ENCODE measurements around the gene CDH4.

Gene CDH4

DNA sequence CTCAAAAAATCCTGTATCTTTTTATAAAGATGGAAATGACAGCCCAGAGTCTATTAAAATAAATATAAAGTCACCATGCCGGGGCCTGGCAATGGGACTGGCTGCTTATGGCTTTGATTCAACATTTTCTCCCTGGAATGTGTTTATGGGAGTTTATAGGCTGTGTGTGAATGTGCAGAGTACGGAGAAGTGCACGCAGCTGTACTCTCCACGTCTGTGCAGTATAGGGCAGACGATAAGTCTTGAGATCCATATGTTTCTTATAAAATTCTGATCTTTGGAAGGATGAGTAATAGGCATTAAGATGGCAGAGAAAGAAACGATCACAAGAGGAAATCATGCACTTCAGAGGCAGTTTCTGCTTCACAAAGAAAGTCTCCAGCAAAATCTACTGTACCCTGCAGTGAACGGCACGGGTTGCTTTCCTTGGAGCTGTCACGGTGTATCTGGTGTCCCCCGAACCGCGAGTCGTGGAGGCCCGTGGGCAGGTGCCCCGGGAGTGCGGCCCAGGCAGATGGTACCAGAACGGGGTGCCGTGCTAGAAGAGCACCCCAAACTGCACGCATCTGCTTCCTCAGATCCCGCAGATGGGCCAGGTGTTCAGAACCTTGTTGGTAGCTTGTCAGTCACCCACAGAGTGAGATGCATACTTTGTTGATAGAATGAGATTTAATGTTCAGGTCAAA lies 431.1 kb downstream of the CDH4 start:
- DNase-seq, result no peak

DNA sequence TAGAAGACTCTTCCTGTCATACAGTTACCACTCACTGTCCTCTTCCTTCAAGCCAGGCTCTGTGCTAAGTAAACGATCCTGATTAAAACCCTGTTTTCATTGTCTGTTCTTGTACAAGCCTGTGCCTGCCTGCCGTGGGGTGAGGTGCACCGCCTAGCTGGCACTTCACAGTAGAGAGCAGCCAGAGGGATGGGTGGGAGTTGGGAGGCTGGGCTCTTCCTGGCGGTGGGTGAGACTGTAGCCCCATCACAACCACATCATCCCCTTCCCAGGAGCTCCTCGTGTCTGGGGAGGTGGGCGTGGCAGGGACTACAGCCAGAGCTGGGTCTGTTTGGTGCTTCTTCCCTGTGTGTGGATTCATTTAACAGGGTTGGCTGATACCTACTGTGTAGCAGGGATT lies 431.7 kb downstream of the CDH4 start:
- DNase-seq, result peak in 4 of 56 donors; percentile 3 to 18 (median 15)

DNA sequence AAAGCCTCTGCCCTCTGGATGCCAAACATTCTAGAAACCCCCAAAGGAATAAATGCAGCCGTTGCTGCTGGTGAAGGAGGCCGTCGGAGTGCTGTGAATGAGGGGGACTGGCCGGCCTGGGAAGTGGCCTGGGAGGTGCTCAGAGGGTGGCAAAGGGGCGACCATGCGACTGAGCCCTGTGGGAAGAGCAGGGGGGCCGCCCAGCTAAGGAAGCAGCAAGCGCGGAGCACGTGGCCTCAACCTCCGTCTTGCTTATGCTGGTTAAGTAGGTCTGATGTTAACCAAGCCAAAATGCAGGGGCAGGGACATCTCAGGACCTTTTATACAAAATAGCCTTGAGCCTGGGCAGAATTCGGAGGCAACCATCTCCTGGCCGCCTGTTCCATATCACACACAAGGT lies 432.1 kb downstream of the CDH4 start:
- DNase-seq, result no peak

DNA sequence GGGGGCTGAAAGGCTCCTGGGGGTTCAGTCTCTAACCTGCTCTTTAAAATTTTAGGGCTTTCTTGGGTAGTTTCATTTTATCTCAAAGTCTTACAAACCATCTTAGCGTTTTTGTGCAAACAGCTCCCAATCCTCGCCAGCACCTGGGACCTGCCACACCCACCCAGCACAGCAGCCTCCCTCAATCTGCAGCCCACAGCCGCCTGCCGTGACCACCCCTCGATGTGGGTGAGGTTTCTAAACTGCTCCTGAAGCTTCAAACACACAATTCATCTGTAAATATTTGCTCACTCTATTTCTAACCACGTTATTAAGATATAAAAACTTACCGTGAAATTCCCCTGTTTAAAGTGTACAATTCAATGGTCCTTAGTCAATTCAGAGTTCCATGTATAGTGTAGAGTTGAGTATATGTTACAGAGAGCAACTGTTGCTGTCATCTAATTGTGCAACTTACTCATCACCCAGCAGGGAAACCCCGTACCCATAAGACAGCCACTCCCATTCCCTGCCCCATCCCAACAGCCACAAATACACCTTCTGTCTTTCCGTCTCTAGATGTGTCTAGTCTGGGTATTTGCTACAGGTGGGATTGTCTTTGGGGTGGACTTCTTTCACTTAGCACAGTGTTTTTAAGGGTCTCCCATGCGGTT lies 432.6 kb downstream of the CDH4 start:
- no peak for DNase-seq

DNA sequence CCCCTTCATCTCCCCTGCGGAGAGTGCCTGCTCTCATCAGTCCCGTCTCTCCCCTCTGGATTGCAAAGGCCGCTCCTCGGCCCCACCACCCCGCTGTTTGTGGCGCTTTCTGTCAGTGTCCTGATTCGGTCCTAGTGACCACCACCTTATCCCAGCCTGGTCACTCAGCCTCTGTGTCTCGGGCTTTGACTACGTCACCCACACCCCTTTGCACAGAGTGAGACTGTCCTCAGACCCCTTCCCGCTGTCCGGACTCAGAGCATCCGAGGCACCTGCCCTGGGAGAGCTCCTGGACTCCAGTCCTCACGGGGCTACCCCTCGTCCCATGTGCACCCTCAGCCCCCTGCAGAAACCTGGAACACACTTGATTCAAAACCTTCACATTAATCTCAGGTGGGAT lies 433.4 kb downstream of the CDH4 start:
- no peak for DNase-seq

DNA sequence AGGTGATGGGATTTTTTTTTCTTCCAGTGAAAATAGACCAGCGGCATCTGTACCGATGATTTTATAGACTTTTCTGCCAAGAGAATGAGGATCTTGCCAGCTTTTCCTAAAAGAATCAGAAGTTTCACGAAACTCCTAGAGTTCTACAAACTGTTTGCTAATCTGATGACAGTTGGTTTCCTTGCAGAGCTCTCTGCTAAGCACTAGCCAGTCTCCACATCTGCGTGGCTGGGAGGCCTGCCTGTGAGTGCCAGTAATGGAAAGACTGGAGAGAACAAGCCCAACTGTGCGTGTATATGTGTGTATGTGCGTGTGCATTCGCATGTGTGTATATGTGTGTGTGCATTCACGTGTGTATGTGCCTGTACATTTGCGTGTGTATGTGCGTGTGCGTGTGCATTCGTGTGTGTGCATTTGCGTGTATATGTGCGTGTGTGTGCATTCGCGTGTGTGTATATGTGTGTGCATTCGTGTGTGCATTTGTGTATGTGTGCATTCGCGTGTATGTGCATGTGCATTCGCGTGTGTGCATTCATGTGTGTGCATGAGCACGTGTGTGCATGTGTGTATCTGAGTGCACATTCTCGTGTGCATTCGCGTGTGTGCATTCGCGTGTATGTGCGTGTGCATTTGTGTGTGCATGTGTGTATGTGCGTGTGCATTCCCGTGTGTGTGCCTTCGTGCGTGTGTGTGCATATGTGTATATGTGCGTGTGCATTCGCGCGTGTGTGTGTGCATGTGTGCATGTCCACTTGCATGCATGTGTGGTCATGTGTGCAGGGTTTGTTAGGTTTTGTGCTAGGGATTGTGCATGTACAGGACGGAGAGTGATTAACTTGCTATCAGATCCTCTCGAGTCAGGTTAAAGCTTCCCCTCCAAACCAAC lies 434.2 kb downstream of the CDH4 start:
- DNase-seq, result no peak

DNA sequence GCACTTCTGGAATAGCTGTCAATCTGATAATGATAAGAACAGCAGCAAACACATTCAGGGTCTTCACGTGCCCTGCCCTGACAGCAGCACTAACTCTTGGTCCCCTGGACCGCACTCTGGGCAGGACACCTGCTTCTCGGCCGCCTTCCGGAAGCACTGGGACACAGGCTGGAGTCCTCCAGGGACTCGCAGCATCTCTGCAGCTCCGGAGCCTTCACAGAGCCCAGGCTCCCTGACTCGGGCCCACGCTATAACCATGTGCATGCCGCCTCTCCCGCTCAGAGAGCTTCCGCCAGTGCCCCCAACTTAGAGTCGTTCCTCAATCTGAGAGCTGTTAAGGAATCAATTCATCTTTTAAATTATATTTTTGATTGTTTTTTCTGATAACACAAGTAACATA lies 436.4 kb downstream of the CDH4 start:
- DNase-seq, result no peak

DNA sequence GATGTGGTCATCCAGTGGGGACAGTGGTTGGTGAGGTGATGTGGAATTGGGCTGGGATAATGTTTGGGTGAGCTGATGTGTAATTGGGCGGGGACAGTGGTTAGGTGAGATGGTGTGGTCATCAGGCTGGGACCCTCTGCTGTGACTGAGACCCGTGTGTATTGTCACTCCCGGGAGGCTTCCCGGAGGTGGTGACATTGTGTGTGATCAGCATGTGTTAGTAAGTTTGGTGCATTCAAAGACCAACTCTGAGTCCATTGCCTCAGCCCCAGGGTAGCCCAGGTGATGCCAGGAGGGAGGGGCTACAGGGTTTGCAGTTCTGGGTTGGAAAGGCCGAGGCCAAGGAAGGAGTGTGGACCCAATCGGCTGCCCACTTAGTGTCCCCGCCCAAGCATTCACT lies 438.1 kb downstream of the CDH4 start:
- no peak for DNase-seq

DNA sequence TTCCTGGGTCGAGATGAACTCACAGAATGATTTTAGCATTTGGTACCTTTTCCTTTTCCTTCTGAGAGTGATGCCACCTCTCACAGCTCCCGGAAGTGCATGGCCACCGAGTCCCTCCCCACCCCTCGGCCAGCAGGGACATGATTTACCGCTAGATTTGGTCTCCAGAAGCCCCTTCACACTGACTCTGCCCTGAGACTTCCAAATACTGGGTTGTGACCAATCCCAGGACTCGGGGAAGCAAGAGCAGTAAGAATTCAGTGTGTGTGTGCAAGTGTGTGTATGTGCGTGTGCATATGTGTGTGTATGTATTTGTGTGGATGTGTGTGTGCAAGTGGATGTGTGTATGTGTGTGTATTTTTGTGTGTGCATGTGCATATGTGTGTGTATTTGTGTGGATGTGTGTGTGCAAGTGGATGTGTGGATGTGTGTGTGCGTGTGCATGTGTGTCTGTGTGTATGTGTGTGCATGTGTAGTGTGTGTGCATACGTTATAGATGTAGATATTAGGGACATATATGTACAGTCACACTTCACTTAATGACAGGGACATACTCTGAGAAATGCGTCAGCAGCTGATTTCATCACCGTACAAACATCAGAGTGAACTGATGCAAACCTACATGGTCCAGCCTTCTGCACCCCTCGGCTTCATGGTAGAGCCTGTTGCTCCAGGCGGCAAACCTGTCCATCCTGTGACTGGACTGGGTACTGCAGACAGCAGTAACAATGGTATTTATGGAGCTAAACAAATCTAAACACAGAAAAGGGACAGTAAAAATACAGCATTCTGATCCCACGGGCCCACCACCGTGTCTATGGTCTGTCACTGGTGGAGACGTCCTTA lies 439.2 kb downstream of the CDH4 start:
- DNase-seq, result no peak

DNA sequence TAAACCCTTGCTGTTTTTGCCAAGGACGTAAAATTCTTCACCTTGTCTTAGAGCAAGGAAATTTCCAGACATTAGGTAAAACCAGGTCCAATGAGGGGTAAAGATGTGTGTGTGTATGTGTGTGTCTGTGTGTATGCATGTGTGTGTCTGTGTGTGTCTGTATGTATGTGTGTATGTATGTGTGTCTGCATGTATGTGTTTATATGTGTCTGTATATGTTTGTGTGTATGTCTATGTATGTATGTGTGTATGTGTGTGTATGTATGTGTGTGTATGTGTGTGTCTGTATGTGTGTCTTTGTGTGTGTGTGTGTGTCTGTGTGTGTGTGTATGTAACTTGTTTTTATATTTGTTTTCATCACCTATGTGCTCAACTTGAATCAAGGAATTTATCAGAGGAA lies 439.9 kb downstream of the CDH4 start:
- DNase-seq, result no peak

DNA sequence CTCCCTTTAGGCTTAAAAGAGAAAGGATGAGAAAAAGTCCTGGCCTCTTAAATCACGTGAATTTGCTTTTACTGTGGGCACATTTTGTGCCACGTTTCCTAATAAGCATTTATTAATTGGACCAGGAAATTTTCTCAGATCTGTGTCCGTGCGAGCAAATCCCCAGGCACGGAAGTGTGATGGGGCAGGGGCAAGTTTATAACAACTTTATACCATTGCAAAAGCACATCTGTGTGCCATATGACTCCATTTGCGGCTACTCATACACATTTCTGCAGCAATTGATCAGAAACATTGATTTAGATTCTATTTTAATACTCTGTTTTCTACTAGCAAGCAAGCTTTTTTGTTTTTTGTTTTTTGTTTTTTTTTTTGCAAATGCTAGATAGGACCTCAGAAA lies 440.4 kb downstream of the CDH4 start:
- DNase-seq, result no peak

DNA sequence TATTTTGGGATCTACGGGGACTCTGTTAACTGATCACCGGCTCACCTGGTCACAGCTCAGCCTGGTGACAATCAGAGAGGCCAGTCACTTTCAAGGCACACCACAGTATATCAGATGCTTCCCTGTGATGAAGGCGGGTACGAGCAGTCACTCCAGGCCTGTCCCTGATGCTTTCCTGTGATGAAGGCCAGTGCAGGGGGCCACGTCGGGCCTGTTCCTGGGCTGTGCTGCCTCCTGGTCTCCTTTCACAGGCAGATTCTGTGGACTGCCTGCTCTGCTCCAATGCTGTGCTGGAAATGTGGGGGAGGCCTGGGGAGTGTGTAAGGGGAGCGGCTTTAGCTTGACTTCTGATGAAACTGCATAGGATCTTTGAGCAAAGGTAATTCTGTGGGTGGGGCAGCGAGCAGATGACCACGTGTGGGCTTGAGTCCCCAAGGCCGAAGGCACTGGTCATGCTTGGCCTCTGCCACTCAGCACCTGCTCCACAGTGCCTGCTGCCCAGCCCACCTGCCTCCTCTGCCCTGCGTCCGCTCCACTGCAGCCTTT lies 441.1 kb downstream of the CDH4 start:
- DNase-seq, result no peak

DNA sequence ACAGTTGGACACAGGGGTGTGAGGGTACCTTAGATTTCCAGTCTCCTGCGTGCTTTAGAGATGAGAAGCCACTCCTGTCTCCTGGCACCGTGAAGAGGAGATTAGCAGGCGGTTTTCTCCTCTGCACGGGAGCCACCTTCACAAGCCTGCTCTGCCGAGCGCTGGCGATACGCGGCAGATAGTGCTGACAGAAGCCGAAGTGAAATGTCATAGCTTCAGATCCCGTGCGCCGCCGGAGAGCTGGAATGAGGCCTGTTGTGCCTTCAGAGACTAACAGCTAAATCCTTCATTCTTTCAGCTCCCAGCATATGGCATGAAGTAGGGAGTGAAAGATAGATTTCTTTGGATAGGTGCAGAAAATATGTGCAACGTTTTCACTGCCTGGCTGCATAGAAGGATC lies 442.6 kb downstream of the CDH4 start:
- peak in 11 of 56 donors; percentile 1 to 50 (median 14) for DNase-seq

DNA sequence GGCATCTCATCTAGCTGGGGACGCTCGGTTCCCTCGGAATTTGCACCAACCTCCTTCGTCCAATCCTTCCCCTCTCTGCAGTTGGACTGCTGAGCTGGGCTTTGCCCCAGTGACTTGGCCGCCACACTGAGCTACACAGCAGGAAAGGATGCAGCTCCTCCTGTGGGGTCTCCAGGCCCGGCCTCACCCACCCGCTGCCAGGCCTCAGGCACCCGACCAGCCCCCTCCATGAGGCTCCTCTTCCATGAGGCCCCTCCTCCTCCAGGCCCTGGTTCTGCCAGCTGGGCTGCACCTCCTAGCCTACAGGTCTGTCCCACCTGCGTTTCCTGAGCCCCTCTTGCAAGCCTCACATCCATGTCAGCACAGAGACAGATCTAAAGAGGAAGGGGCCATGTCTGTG lies 443.7 kb downstream of the CDH4 start:
- DNase-seq, result no peak

DNA sequence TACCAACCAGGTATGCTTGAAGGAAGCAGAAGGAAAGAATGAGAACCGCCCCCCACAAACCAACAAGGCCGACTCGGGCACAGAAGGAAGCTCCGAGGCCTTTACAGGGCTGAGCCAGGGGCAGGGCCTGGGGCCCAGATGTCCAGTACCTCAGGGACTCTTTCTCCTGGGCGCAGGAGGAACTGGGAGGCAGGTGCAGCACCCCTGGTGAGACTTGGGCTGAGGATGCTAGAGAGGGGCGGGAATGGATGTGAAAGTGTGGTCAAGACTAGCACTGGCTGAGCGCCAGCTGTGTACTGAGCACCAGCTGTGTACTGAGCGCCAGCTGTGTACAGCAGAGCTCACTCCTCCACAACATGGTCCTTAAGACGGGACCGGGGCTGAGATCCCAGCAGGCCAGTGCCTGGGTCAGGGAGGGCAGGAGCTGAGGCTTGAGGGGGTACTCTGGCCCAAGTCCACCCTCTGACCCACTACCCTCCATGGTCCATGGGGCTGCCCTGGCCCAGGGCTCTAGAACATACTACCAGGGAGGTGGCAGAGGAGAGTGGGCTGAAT lies 444.2 kb downstream of the CDH4 start:
- DNase-seq, result no peak

DNA sequence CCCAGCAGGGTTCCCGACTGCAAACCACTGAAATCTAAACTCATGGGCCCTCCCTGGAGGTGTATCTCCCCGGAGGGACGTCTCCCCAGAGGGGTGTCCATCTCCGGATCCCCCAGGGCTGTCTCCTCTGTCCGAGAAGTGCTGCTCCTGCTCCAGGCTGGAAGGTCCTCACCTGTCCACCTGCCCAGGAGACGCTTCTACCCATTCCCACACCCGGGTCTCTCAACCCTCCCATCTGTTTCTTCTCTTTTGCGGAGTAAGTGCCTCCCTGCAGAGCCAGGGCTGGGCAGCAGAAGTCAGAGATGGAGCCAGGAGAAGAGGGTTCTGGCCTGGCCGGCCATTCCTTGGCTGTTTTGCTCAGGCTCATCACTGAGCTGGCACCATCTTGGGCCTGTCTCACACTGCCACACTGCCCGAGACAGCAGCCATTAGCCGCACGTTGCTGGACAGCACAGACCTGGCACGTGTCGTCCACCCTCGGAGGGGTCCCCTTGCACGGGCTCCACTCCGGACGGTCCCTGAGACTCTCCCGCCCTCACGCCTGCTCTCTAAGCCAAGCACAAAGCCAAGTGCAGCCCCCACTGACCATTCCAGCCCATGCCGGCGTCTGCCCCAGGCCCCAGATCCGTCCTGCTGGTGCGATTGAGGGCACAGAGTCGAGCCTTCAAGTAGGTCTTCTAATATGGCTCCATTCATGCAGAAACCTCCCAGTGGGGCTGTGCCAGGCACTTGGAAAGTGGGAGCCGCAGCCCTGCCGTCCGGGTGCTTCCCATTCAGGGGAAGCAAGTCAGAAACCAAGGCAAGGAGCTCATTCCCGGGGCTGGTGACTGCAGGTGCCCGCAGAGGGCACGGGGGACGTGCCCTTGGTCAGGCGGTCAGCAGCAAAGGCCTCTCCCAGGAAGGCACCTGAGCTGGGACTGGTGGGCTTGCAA lies 445.9 kb downstream of the CDH4 start:
- DNase-seq, result no peak

DNA sequence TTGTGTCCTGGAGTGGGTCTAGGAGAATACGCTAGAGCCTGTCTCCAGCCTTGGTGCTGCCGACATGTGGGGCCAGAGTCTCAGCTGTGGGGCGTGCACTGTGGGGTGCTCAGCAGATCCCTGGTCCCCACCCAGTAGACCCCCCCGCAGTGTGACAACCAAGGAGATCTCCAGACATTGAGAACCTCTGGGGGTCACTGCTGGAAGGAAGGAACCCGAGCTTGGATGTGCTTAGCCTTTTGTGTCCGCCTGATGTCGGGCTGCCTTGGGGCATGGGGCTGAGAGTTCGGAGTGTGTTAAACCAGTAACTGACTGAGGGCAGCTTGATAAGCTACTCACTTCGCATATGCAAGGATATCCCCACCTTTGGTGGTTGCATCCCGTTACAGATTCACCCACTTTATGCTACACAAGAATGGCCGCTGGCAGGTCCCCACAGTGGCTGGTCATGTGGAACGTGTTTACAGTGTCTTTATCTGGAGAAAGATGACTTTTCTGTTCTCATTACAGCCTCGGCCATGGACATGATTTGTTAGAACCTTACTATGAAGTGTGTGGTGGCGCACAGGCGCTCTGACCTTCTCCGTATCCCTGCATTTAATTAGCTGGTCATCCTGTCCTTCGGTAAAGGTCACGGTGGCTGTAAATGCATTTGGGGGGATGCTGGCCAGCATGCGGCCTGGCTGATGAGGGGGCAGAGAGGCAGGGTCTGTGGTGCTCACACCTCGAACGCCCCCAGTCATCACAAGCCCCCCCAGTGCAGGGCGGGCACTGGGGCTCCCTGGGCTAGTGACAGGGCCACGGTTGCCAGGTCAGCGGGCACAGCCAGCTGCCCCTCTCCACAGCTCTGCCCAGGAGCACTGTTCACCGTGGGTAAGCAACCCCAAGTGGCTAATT lies 446.8 kb downstream of the CDH4 start:
- no peak for DNase-seq
